Measurements from ENCODE around the gene HUS1B.
"Not testable (repeated sequence)": the region's sequence is repeated elsewhere in the genome, so short reads cannot be mapped to it uniquely, and the experiment has no call there.

HUS1B gene

DNA sequence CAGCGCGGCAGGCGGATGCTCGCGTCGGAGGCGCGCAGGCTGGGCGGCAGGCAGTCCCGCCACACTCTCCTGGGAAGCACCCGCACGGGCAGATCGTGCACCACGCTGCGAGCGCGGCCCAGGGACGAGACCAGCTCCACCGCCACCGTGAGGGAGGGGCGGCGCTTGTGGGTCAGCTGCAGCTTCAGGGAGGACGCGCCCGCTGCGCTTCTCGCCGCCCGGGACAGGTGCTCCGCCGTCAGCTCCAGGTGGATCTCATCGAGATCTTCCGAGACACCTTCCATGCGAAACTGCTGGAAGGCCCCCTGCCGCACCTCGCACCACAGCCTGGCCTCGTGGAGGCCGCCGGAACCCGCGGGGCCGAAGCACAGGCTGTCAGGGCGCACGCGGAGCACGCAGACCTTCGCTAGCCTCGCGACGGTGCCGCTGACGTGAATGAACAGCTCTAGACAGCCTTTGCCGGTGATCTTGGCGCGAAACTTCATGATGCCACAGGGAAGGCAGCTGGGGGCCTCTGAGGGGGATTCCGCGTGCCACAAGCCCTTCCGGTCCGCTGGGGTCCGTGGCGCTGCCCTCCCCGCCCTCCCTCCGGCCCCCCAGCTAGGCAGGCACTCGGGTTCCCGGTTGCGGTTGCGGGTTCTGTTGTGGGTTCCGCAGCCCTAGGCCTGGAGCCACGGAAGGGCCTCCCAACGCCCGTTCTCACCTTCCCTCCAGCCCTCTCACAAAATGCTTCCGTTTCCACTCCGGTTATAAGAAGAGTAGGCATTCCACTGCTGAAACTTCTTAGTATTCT, at the start of gene HUS1B:
Gene HUS1B (minus strand): TSS at position 641 of the 793 bp plus-strand sequence. CDS start 156 bp downstream, at position 485.
- H3K36me3 Mint-ChIP-seq (ENCODE audit: insufficient read depth) = peaks cover 4% of the 10 kb centered on the region
- DNase-seq (ENCODE audit: low spot score in 2 of 2) (no peak), ATAC-seq (replicated peaks; ENCODE audit: extremely low read depth, poor library complexity, severe bottlenecking) (no peak)
- H3K9me3 Mint-ChIP-seq = no peaks in the 10 kb centered on the region
- H3K27ac Mint-ChIP-seq (ENCODE audit: low read depth) = no peak within 1 kb of the TSS
- peaks cover 54% of the 10 kb centered on the region for H3K4me1 Mint-ChIP-seq
- no peak within 1 kb of the TSS for H3K4me3 Mint-ChIP-seq
- no peaks in the 10 kb centered on the region for H3K27me3 Mint-ChIP-seq

DNA sequence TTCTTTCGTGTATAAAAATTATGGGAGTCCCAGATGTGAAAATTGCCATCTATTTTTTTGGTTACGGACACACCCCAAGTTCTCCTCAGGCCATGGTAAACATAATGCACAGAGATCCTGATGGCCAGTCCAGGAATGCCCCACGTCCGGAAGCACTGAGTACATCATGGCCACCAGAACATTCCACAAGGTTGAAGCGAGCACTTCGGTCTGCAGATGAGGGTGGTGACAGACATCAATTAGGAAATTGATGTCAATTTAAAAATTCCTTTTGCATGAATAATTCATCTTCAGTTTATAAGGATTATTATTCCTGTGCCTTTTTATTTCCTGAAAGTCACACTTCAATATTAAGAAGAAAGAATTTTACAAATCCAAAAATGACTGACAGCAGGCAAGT, 49.2 kb upstream of the HUS1B start:
- Mint-ChIP-seq H3K27me3 (no peaks in the 10 kb centered on the region), H3K36me3 (ENCODE audit: insufficient read depth) (peaks cover 2% of the 10 kb centered on the region), H3K9me3 (no peaks in the 10 kb centered on the region), H3K27ac (ENCODE audit: low read depth) (no peak overlapping the region), H3K4me1 (peaks cover 14% of the 10 kb centered on the region), H3K4me3 (no peak overlapping the region)
- DNase-seq (ENCODE audit: low spot score in 2 of 2) = no peak
- no peak for ATAC-seq (replicated peaks; ENCODE audit: extremely low read depth, poor library complexity, severe bottlenecking)

DNA sequence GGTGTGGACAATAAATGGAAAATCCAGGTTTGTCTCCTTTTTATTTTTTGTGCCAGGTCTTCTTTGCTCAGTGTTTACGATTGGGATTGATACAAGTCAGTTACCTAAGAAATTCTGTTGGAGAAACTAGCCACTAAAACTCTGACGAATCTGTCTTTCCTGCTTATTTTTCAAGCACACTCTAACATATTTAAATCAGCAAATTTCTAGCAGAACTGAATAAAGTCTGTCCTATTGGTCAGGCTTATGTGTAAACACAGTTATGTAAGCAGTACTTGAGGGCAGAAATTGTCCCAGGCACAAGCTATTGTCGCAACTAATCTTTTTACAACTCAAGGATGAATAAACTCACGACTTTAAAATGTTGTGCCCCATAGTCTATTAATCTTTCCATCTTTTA, 48.1 kb upstream of the HUS1B start:
- ATAC-seq (replicated peaks; ENCODE audit: extremely low read depth, poor library complexity, severe bottlenecking) (no peak), DNase-seq (ENCODE audit: low spot score in 2 of 2) (no peak)
- Mint-ChIP-seq H3K27ac (ENCODE audit: low read depth) (no peak overlapping the region), H3K4me1 (peaks cover 4% of the 10 kb centered on the region), H3K27me3 (no peaks in the 10 kb centered on the region), H3K36me3 (ENCODE audit: insufficient read depth) (no peaks in the 10 kb centered on the region), H3K9me3 (no peaks in the 10 kb centered on the region), H3K4me3 (no peak overlapping the region)

DNA sequence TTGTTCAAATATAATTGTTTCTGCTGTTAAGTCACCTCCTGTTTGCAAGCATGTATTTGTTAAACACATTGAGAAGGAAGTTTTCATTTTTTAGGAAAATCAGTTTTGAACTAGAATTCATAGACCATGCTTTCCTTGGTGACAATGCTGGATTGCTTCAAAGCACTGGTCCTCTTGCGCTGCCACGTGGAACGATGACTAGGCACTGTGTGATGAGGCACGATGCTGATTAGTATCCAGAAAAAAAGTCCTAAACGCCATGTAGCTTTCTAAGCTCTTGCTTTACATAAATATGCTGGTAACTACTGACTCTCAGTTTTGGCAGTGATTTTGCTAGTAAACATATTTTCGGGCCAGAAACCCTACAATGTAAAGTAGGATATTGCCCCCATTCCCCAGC, 47.1 kb upstream of the HUS1B start:
- no peaks in the 10 kb centered on the region for H3K36me3 Mint-ChIP-seq (ENCODE audit: insufficient read depth)
- H3K27ac Mint-ChIP-seq (ENCODE audit: low read depth) = no peak overlapping the region
- H3K4me3 Mint-ChIP-seq = no peak overlapping the region
- H3K4me1 Mint-ChIP-seq = no peaks in the 10 kb centered on the region
- DNase-seq (ENCODE audit: low spot score in 2 of 2) = no peak
- ATAC-seq (replicated peaks; ENCODE audit: extremely low read depth, poor library complexity, severe bottlenecking) = no peak
- H3K9me3 Mint-ChIP-seq = no peaks in the 10 kb centered on the region
- H3K27me3 Mint-ChIP-seq = no peaks in the 10 kb centered on the region

DNA sequence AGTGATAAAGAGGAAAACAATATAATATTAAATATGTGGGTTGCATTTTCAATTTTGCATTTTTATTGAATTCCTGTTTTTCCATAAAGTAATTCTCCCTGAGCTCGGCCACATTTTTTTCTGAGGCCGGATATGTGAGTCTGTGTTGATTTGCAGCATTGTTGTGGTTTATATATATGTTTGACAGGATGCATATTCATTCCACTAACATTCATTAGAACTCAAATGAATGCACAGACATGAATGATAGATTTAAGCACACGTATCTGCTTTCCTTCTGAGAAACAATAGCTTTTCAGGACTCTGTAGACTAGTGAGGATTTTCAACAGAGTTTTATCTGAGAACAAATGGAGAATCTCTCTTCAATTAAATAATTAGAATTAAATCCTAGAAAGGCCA, 46.7 kb upstream of the HUS1B start:
- no peak for ATAC-seq (replicated peaks; ENCODE audit: extremely low read depth, poor library complexity, severe bottlenecking)

DNA sequence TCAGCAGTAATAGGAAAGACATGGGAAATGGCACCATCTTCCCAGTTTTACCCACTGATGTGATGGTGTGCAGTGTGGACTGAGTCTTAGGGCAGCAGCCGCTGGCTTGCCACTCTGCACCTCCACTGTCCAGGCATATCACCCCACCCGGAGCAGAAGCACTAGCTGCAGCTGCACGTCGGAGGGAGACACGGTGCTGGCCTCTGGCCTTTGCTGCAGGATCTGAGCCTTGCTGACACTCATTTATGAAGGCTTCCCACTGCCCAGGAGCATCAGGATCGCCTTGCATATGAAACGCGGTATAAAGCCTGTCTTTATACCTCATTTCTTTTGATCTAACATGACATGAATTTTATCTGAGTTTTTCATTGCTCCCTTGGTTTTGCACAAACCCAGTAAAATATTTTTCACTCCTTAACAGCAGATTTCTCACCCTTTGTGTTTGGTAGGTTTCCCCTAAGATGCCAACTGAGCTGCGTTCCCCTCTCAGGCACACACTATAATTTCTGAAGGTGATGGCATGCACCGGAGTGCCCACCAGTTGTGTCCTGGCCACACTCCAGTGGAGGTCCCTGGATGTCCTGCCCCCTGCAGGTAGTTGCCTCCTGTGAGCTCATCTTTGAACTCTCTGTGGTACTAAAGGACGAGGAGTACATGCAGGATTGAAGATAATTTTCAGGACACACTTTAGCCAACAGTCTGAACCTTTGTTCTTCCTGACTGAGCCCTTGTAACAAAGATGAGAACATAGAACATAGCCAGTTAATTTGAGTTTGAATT, 45.0 kb upstream of the HUS1B start:
- H3K4me1 Mint-ChIP-seq = no peaks in the 10 kb centered on the region
- no peak for ATAC-seq (replicated peaks; ENCODE audit: extremely low read depth, poor library complexity, severe bottlenecking)
- H3K9me3 Mint-ChIP-seq = no peaks in the 10 kb centered on the region
- H3K4me3 Mint-ChIP-seq = no peak overlapping the region
- DNase-seq (ENCODE audit: low spot score in 2 of 2) = no peak
- H3K27ac Mint-ChIP-seq (ENCODE audit: low read depth) = no peak overlapping the region
- H3K36me3 Mint-ChIP-seq (ENCODE audit: insufficient read depth) = no peaks in the 10 kb centered on the region
- H3K27me3 Mint-ChIP-seq = no peaks in the 10 kb centered on the region

More for the DNA sequence above, 46.7 kb upstream of the HUS1B start:
- Mint-ChIP-seq H3K36me3 (ENCODE audit: insufficient read depth) (no peaks in the 10 kb centered on the region), H3K27ac (ENCODE audit: low read depth) (no peak overlapping the region), H3K27me3 (no peaks in the 10 kb centered on the region), H3K4me3 (no peak overlapping the region), H3K9me3 (no peaks in the 10 kb centered on the region), H3K4me1 (no peaks in the 10 kb centered on the region)
- no peak for DNase-seq (ENCODE audit: low spot score in 2 of 2)

DNA sequence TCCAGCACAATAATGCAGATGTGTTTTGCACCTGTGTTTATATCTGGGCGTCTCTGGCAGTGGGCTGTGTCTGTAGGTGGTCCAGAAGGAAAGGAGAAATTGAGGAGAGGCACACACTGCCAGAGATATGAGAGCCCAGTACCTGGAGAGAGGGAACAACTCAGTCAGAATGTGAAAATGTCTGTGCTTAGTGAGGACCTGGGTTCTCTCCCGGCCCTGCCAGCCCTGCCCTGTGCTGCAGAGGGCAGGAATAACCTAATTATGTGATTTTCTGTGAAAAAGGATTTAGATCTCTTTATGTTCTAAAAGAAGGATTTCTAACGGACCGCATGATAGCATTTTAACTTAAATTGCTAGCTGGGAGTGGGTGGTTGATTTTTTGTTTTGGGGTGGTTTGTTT, 44.3 kb upstream of the HUS1B start:
- ATAC-seq (replicated peaks; ENCODE audit: extremely low read depth, poor library complexity, severe bottlenecking) = no peak
- Mint-ChIP-seq H3K27ac (ENCODE audit: low read depth) (no peak overlapping the region), H3K9me3 (no peaks in the 10 kb centered on the region), H3K36me3 (ENCODE audit: insufficient read depth) (no peaks in the 10 kb centered on the region), H3K4me1 (no peaks in the 10 kb centered on the region), H3K4me3 (no peak overlapping the region), H3K27me3 (no peaks in the 10 kb centered on the region)
- no peak for DNase-seq (ENCODE audit: low spot score in 2 of 2)

DNA sequence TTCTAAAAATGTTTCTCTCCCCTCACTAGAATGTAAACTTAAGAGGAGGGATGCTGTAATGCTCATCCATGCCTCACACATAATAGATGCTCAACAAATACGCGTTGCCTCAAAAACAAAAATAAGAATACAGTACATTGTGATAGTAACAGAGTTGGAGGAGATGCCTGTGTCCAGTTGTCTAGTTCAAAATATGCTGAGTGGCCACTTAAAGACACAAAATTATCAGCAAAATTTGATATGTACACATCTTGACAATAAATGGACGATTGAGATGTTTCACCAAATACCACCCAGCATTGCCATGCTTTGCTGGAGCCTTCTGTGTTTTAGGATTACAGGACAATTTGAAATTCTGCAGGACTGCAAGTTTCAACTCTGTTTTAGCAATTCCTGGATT, 43.6 kb upstream of the HUS1B start:
- H3K9me3 Mint-ChIP-seq = no peaks in the 10 kb centered on the region
- DNase-seq (ENCODE audit: low spot score in 2 of 2) (no peak), ATAC-seq (replicated peaks; ENCODE audit: extremely low read depth, poor library complexity, severe bottlenecking) (no peak)
- H3K27me3 Mint-ChIP-seq = no peaks in the 10 kb centered on the region
- H3K4me1 Mint-ChIP-seq = no peaks in the 10 kb centered on the region
- H3K27ac Mint-ChIP-seq (ENCODE audit: low read depth) = no peak overlapping the region
- no peak overlapping the region for H3K4me3 Mint-ChIP-seq
- H3K36me3 Mint-ChIP-seq (ENCODE audit: insufficient read depth) = peaks cover 1% of the 10 kb centered on the region

DNA sequence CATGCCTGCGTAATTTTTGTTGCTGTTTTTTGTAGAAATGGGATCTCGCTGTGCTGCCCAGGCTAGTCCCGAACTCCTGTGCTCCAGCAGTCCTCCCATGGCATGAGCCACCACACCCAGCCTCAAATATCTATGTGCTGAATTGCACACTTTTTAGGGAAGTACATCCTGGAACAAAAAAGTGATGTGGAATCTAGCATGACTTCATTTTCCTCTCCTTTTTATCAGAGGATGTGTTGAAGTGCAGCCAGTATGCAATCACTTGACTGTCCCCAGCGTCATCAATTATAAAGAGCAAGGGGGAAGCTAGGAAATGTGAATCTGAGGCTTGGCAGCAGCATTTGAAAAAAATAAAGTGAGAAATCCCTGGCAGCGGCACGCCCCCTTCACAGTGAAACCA, 42.4 kb upstream of the HUS1B start:
- DNase-seq (ENCODE audit: low spot score in 2 of 2) (no peak), ATAC-seq (replicated peaks; ENCODE audit: extremely low read depth, poor library complexity, severe bottlenecking) (no peak)
- no peaks in the 10 kb centered on the region for H3K4me1 Mint-ChIP-seq
- H3K9me3 Mint-ChIP-seq = no peaks in the 10 kb centered on the region
- no peak overlapping the region for H3K27ac Mint-ChIP-seq (ENCODE audit: low read depth)
- no peak overlapping the region for H3K4me3 Mint-ChIP-seq
- H3K27me3 Mint-ChIP-seq = no peaks in the 10 kb centered on the region
- H3K36me3 Mint-ChIP-seq (ENCODE audit: insufficient read depth) = peaks cover 1% of the 10 kb centered on the region

DNA sequence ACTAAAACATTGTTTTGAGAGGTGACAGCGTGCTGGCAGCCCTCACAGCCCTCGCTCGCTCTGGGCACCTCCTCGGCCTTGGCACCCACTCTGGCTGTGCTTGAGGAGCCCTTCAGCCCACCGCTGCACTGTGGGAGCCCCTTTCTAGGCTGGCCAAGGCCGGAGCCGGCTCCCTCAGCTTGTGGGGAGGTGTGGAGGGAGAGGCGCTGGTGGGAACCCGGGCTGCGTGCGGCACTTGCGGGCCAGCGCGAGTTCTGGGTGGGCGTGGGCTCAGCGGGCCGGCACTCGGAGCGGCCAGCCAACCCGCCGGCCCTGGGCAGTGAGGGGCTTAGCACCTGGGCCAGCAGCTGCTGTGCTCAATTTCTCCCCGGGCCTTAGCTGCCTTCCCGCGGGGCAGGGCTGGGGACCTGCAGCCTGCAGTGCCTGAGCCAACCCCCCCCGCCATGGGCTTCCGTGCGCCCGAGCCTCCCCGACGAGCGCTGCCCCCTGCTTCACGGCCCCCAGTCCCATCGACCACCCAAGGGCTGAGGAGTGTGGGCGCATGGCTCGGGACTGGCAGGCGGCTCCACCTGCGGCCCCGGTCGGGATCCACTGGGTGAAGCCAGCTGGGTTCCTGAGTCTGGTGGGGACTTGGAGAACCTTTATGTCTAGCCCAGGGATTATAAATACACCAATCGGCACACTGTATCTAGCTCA, 37.7 kb upstream of the HUS1B start:
- not testable (repeated sequence) for H3K4me3 Mint-ChIP-seq

DNA sequence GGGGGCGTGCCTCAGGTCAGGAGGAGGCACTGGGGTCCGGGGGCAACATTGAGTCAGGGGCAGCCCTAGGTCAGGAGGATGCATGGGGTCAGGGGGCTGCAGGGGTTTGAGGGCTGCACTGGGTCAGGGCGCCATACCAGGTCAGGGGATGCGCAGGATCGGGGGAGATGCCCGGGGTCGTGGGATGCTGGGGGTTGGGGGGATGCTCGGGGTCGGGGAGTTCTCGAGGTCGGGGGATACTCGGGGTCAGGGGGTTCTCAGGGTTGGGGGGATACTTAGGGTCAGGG, 36.8 kb upstream of the HUS1B start:
- Mint-ChIP-seq H3K27me3 (no peaks in the 10 kb centered on the region), H3K9me3 (no peaks in the 10 kb centered on the region), H3K36me3 (ENCODE audit: insufficient read depth) (peaks cover 1% of the 10 kb centered on the region), H3K4me1 (peaks cover 32% of the 10 kb centered on the region), H3K27ac (ENCODE audit: low read depth) (peak overlapping the region; percentile 85), H3K4me3 (peak overlapping the region; percentile 90)
- no peak for ATAC-seq (replicated peaks; ENCODE audit: extremely low read depth, poor library complexity, severe bottlenecking)
- no peak for DNase-seq (ENCODE audit: low spot score in 2 of 2)

More for the DNA sequence above, 37.7 kb upstream of the HUS1B start:
- not testable (repeated sequence) for H3K27me3 Mint-ChIP-seq; H3K9me3 Mint-ChIP-seq; DNase-seq (ENCODE audit: low spot score in 2 of 2); H3K36me3 Mint-ChIP-seq (ENCODE audit: insufficient read depth); H3K27ac Mint-ChIP-seq (ENCODE audit: low read depth); ATAC-seq (replicated peaks; ENCODE audit: extremely low read depth, poor library complexity, severe bottlenecking)
- peaks cover 27% of the 10 kb centered on the region for H3K4me1 Mint-ChIP-seq

DNA sequence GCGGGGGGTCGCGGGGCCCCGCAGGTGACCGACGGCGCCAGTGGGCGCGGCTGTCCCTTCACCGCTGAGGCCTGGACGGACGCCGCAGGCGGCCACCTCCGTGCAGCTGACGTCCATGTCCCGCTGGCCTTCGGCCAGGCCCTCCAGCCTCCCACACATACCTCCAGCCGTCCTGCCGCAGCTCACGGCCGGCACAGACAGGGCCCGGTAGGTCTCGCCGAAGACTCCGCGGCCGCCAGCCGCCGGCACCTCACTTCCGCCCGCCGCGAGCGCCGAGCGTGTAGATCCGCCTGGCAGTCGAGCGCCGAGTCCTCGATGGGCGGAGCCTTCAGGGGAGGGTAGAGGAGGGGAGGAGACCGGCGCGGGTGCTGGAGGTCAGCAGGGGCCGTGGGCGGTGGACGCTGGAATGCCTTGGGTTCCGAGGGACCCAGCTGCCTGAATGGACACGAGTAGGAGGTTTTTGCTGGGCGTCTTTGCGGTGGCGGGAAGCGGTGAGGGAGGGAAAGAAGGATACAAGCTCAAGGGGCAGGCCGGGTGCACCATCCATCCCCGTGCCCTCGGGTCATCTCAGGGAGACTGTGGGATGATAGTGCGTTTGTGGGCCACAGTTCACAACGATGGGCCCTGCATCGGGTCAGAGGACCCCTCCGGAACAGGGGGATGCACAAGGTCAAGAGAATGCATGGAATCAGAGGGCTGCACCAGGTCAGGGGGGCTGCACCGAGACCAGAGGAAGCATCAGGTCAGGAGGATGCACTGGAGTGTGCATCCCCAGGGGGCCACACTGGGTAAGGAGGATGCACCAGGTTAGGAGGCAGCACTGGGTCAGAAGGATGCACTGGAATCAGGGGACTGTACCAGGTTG, 36.2 kb upstream of the HUS1B start, which contains the start of gene EXOC2:
Gene EXOC2 (minus strand): TSS at position 282 of the 865 bp plus-strand sequence. CDS start 55,321 bp downstream, outside the sequence.
- H3K27me3 Mint-ChIP-seq = no peaks in the 10 kb centered on the region
- H3K4me1 Mint-ChIP-seq = peaks cover 32% of the 10 kb centered on the region
- H3K27ac Mint-ChIP-seq (ENCODE audit: low read depth) = peak within 1 kb of the TSS; percentile 85
- H3K36me3 Mint-ChIP-seq (ENCODE audit: insufficient read depth) = peaks cover 1% of the 10 kb centered on the region
- ATAC-seq (replicated peaks; ENCODE audit: extremely low read depth, poor library complexity, severe bottlenecking) (peak; percentile 82), DNase-seq (ENCODE audit: low spot score in 2 of 2) (peak; percentile 71)
- H3K4me3 Mint-ChIP-seq = peak within 1 kb of the TSS; percentile 90
- H3K9me3 Mint-ChIP-seq = no peaks in the 10 kb centered on the region

Measured in central memory CD8-positive, alpha-beta T cell (primary cell).